IPS-NIHi11 (cell line): ENCODE measurements around the gene B4GALT2.
A peak's percentile ranks its signal among the peaks of the same experiment; 100 is the strongest.

Source experiments
- DNase-seq: peaks from one replicate; pipeline ENCODE4 v3.0.0; 2012; ENCODE audit warnings: mixed read lengths, low spot score

B4GALT2 gene

DNA sequence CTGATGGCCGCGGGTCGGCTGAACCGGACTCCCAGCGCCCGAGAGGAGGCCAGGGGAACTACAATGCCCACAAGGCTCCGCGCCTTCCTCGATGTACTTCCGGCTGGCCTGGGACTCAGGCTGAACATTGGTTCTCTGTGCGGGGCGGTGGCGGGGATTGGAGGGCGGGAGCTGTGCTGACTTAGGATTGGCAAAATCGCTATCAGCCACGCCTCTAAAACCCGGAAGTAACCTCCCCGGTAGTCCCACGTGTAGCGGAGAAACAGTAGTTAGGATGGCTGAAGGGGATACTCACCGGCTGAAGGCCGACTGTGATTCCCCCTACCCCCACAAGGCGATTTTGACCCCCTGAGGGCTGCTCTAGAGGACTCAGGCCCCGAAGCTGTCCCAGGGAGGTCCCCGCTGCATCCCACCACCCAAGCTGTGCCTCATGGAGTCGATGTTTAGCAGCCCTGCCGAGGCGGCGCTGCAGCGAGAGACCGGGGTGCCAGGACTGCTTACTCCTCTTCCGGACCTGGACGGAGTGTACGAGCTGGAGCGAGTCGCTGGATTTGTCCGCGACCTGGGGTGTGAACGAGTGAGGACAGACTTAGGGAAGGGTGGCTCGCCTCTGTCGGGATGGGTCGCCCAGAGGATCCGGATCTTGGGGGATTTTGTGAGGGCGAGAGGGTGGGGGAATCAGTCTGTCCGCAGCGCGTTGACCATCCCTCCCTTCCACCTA is 9.1 kb upstream of the B4GALT2 start, which contains the start of gene DPH2:
Gene DPH2, plus strand, starts transcription at position 265 of the 721 bp plus-strand sequence. Its CDS starts 166 bp downstream, at position 431.
- peak; percentile 98 for DNase-seq

DNA sequence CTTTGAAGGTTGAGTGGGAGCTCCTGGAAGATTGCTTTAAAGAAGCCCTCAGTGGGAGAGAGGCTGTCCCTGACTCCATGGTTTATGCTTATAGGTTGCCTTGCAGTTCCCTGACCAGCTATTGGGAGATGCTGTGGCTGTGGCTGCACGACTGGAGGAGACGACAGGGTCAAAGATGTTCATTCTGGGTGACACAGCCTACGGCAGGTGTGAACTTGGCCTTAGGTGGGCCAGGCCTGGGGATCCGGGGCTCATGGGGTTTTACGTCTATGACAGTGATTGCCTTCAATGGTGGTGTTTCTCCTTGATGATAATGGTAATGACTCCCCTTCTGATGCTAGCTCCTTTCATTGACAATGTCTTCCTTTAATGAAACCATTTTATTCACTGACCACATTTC is 8.5 kb upstream of the B4GALT2 start:
- DNase-seq: no peak

DNA sequence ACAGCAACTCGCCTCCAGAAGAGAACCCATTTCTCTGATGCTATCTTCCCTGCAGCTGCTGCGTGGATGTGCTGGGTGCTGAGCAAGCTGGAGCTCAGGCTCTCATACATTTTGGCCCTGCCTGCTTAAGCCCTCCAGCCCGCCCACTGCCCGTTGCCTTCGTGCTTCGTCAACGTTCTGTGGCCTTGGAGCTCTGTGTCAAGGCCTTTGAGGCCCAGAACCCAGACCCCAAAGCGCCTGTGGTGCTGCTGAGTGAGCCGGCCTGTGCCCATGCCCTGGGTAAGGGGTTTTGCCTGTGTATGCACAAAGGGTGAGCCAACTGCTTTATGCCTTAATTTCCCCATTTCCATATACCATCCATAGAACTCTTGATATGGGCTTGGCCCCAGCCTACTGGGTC is 8.1 kb upstream of the B4GALT2 start:
- DNase-seq: no peak

DNA sequence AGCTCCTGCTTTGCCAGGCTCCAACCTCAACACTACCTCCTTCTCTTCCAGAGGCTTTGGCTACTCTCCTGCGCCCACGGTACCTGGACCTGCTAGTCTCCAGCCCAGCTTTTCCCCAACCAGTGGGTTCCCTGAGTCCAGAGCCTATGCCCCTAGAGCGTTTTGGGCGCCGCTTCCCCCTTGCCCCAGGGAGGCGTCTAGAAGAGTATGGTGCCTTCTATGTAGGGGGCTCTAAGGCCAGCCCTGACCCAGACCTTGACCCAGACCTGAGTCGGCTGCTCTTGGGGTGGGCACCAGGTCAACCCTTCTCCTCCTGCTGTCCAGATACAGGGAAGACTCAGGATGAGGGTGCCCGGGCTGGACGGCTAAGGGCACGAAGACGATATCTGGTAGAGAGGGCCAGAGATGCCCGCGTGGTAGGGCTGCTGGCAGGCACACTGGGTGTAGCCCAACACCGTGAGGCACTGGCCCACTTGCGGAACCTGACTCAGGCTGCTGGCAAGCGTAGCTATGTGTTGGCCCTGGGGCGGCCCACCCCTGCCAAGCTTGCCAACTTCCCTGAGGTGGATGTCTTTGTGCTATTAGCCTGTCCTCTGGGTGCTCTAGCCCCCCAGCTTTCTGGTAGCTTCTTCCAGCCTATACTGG is 7.6 kb upstream of the B4GALT2 start:
- no peak for DNase-seq

DNA sequence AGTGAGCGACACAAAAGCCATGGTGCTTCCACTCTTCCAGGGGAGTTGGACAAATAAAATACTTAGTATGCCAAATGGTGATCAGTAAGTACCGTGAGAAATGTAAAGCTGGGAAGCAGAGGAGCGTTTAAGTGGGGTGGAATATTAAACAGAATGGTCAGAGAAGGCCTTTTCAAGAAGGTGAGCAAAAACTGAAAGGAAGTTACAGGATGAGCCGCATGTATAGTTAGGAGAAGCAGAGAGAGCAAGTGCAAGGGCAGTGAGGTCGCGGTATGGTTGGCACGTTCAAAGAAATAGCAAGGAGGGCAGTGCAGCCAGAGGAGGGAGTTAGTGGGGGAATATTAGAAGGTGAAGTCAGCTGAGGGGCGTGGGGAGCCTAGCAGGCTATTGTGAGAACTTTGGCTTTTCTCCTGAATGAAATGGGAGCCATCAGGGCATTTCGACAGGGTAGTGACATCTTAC is 5.0 kb upstream of the B4GALT2 start:
- no peak for DNase-seq

DNA sequence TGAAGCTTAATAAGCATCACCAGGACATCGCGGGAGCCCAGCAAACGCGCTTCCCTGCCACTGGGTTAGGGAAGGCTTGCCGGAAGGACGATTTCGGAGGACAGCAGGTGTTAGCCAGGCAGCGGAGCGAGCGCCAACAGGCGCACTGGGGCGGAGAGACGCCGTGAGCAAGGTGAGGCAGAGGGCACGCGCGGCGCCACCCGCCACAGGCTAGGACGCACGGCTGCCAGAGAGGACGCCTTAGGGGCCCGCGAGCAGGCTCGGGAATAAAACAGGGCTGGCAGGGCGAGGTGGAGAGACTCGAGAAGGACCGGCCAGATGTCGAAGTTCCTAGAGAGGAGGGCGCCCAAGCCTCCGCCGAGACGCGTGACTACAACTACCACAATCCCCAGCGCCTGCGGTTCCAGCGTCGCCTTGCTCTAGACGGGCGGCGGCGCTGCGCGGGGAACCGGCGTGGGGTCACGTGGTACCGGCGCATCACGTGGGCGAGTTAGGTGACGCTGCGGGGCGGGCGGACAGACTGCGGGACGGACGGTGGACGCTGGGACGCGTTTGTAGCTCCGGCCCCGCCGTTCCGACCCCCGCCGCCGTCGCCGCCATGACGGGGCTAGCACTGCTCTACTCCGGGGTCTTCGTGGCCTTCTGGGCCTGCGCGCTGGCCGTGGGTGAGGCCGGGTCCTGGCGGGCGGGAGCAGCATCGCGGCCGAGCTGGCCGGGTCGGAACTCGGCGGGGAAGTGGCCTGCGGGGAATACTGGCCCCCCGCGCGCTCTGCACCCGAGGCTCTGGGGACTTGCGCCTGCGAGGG is 4.4 kb upstream of the B4GALT2 start, which contains the start of gene ATP6V0B:
Gene ATP6V0B, plus strand, starts transcription at position 518 of the 806 bp plus-strand sequence. Its CDS starts 81 bp downstream, at position 599.
- peak; percentile 97 for DNase-seq

DNA sequence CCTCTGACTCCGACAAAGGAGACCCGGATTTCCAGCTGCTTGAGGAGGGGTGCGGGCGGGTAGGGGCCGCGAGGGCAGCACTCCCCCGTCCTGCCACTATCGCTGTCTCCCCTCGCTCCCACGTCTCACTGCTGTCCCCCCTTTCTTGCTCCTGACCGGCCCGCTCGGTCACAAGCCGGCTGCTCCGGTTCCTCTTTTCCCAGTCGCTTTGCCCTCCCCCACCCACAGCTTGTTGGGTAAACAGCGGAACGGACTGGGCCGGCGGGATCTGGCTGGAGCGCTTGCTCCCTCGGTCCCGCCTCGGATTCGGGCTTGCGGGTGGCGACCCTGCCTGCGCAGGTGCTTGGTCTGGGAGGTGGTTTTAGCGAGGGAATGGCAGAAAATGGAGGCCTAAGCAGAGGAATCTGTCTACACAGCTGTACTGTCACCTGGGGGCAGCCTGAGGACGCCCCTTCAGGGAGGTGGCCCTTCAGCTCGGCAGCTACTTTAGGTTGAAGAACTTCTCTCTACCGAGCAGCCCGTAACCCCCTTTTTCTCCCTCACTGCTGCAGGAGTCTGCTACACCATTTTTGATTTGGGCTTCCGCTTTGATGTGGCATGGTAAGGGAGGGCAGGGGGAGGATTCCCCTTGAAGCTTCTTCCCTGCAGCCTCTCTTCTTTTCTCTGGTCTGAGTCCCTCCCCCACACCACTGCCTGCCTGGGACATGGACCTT is 3.6 kb upstream of the B4GALT2 start:
- peak; percentile 45 for DNase-seq

DNA sequence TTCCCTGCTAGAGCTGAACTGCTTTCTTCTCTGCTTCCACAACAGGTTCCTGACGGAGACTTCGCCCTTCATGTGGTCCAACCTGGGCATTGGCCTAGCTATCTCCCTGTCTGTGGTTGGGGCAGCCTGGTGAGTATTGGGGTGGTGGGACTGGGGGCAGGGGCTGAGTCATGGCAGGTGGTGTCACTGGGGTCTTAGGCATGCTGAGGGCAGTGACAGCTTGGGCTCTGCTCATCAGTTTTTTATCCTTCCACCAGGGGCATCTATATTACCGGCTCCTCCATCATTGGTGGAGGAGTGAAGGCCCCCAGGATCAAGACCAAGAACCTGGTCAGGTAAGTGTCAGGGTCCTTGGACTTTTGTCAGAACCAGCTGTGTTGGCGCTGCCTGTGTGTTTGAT is 3.0 kb upstream of the B4GALT2 start:
- no peak for DNase-seq

DNA sequence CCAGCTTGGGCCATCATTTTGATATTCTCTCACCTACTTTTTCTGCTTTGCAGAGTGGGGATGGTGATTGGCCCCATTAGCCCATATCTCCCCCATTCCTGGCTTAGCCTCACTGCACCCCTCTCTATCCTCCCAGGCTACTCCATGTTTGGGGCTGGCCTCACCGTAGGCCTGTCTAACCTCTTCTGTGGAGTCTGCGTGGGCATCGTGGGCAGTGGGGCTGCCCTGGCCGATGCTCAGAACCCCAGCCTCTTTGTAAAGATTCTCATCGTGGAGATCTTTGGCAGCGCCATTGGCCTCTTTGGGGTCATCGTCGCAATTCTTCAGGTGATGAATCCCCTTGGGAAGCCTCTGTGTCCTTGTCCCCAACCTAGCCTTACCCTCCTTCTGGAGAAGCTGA is 2.1 kb upstream of the B4GALT2 start:
- no peak for DNase-seq

DNA sequence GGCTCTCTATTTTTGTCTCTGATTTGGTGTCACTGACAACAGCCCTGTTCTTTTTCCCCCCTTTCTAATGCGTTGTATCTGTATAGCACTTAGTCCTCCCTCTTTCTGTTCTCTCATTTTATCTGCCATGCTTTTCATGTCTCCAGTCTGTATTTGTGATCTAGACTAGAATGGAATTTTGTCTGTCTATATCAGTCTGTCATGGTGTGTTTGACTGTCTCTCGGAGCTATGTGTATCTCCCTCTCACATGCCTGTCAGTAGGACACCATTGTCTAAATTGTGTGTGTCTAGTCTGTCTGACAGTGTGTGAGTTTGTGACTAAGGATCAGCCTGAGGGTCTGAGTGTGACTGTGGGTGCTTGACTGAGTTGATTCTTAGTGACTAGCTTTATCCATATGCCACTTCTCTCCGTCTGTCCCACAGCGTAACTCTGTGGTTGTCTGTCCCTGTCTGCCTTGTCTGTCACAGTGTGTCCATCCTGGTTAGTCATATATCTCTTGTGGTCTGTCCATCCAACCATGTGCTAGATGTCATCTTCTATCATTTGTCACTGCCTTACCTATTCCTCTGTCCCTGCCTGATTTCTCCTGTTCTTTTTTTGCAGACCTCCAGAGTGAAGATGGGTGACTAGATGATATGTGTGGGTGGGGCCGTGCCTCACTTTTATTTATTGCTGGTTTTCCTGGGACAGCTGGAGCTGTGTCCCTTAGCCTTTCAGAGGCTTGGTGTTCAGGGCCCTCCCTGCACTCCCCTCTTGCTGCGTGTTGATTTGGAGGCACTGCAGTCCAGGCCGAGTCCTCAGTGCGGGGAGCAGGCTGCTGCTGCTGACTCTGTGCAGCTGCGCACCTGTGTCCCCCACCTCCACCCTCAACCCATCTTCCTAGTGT is 1.4 kb upstream of the B4GALT2 start:
- DNase-seq: no peak

DNA sequence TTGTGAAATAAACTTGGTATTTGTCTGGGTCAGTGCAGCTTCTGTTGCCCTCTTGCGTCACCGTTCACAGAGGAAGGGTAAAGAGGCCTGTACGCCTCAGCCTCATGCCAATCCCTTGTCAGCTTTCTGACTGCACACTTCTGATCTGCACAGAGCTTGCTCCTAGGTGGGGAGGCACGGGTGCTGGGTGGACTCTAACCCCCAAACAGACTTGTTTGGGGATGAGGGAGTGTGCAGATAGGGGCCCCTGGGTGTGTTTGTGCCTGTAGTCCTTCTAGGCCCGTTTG is 803 bp upstream of the B4GALT2 start:
- no peak for DNase-seq

DNA sequence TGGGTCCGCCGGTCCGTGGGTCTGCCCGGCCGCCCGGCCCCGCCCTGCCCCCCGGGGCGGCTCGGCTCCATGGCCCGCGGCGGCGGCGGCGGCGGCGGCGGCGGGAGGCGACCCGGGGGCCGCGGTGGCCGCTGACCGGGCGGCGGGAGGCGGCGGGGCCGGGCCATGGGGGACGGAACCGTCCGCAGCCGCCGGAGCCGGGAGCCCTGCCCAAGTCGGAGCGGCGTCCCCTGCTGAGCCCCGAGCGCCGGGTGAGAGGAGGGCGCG is 184 bp downstream of the B4GALT2 start:
- no peak for DNase-seq

DNA sequence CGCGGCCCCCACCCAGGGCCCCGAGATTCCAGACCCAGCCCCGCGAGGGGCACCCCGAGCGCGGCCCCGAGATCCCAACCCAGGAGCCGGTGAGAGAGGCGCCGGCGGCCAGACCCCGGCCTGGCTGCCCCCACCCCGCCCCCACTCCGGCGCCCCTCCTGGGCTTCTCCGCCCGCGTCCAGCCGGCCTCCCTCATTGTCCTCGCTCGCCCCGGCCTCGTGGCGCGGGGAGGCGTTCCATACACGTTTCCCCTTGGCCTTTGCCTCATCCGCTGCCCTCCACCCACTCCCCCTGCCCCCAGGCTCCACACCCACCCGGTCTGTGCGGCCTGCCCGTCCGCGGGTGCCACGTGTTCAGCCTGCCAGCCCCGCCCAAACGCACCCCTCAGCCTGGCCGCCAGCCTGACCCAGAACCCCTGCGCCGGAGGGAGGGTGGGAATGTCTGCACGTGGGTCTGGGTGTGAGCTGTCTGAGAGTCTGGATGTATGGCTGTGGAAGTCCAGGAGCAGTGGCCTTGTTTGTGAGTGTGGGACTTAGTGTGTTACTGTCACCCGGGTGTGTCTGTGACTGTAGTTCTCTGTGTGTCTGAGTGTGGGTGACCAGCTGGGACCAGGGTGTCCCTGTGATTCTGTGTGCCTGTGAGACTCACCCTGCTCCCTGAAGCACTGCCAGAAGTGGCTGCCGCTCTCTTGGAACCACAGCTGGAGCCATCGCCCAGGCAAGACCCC is 681 bp downstream of the B4GALT2 start:
- peak; percentile 73 for DNase-seq

DNA sequence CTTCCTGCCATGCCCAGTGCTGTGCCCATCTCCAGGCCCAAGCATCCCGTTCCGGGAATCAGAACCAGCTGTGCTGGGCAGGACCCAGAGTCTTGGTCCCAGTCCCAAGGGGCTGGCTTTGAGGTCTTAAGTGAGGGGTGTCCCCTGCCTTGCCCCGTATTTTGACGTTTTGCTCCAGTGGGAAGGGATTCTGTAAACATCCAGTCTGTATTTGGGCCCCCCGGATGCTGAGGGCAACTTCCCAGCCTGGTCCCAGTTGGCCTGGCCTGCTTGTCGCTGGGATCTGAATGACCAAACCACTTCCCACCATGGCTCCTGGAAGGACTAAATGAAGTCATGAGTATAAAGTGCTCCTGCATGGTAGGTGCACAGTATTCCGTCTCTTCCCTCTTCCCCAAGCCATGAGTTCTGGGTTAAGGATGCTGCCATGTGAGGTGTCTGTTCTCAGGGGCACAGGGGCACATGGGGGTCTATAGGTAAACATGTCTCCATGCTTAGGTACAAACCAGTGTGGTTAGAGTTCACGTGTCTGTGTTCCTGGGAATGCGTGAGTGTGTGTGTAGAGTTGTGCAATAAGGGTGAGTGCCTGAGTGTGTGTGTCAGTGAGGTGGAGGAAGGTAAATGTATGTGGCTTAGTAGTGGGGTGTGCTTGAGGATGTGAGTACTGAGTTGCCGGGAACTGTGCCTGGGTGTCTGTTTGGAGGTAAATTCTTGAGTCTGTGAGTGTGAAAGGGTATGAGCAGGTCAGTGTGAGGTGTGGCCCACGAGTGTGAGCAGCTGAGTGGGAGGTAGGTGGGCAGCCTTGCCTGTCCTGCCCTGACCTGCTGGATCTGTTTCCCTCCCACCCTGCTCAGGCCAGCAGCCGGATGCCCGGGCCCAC is 1.5 kb downstream of the B4GALT2 start:
- no peak for DNase-seq

DNA sequence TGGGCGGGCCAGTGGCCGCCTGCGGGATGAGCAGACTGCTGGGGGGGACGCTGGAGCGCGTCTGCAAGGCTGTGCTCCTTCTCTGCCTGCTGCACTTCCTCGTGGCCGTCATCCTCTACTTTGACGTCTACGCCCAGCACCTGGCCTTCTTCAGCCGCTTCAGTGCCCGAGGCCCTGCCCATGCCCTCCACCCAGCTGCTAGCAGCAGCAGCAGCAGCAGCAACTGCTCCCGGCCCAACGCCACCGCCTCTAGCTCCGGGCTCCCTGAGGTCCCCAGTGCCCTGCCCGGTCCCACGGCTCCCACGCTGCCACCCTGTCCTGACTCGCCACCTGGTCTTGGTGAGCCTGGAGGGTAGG is 2.1 kb downstream of the B4GALT2 start:
- no peak for DNase-seq

DNA sequence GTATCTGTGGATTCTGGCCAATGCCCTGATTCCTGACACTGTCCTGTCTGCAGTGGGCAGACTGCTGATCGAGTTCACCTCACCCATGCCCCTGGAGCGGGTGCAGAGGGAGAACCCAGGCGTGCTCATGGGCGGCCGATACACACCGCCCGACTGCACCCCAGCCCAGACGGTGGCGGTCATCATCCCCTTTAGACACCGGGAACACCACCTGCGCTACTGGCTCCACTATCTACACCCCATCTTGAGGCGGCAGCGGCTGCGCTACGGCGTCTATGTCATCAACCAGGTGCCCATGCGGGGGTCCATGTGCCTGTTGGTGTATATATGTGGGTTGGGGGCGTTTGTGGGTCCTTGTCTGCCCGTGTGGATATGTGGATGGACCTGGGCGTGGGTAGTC is 2.6 kb downstream of the B4GALT2 start:
- no peak for DNase-seq

DNA sequence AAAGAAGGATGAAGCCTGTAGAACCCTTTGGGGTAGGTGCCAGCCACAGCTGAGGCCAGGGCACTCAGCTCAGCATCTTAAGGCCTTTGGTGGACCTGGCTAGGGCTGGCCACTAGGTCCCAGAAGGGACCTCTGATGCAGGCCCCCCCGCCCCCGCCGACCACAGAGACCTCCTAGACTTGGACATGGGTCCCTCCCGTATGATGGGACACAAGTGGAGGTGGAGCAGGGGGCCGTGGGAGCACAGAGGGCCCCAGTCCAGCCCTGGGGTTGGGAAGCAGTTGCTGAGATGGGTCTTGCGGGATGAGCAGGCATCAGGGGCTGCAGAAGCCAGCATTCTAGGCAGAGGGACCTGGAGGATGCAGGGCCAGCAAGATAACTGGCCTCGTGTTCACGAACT is 3.2 kb downstream of the B4GALT2 start:
- DNase-seq: no peak

DNA sequence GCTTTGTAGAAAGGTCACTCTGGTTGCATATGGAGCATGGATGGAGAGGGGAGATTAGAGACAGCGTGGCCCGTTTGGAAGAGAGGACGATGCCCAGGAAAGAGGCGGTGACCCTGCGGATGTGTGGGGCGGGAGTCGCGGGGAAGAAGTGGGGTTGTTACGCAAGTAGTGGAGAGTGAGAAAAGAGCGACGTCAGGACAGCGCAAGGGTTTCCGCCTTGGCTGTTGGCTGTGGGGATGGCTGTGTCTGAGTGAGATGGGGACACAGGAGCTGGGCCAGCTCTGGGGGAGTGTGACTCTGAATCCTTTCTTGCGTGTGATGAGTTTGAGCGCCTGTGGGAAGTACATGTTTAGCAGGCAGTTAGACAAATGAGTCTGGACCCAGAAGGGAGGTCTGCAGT is 3.8 kb downstream of the B4GALT2 start:
- no peak for DNase-seq

DNA sequence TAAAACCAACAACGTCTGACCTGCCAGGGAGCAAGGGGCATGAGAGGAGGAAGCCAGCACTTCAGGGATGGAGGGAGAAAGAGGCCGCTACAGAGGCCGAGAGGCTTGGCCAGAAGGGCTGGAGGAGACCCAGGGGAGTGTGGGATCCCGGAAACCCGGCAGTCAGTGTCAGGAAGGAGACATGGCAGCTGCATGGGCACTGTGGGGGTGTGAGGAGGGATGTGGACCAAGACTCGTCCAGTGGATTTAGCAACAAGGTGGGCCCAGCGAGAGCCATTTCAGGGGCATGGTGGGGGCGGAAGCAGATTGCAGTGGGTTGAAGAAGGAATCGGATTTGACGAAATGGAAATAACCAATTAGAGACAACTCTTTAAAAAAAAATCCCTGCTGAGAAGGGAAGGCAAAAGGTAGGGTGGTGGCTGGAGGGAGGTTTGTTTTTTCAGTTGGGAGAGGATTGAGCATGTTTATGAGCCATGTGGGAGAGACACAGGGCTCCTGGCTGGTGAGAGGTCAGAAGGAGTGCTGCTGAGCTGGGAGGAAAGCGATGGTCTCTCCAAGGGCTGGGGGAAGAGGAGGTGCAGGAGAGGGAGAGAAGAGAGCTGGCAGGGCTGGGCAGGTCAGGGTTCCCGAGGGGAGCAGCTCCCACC is 4.4 kb downstream of the B4GALT2 start:
- DNase-seq: no peak
